RKO (cell line): Measurements from ENCODE around the gene IFI35.
"Not testable (repeated sequence)": the region's sequence is repeated elsewhere in the genome, so short reads cannot be mapped to it uniquely, and the experiment has no call there.

Source experiments
- DNase-seq: peaks from one replicate; pipeline ENCODE4 v3.0.0-alpha.2; 2016; ENCODE audit warnings: low spot score

The IFI35 gene

GRCh38 chr17:43024407-43025289 is 18.1 kb downstream of the IFI35 start, which contains the start of gene RND2:
TSS of gene RND2 (plus strand) at chr17:43025231. CDS start at chr17:43025348, 117 bp downstream.
- DNase-seq = peak; percentile 98

GRCh38 chr17:43025290-43025657 is 18.7 kb downstream of the IFI35 start:
- DNase-seq = no peak

- DNase-seq = no peak
Observed at GRCh38 chr17:43025766-43026537, 19.4 kb downstream of the IFI35 start.

DNA sequence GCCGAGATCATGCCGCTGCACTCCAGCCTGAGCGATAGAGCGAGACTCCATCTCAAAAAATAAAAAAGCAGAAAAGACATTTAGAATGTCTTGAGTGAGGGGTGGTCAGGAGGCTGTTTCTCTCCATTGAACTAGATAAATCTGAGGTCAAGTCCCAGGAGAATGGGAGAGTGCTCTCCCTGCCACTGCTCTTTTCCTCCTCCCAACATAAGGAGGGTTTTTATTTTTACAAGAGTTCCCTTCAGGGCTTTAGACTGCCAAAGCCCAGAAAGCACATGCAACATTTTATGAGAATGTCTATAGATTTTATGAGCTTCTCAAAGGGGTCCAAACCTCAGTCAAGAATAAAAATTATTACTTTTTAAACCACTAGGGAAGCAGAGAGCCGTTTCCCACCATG is 20.0 kb downstream of the IFI35 start:
- no peak for DNase-seq

DNA sequence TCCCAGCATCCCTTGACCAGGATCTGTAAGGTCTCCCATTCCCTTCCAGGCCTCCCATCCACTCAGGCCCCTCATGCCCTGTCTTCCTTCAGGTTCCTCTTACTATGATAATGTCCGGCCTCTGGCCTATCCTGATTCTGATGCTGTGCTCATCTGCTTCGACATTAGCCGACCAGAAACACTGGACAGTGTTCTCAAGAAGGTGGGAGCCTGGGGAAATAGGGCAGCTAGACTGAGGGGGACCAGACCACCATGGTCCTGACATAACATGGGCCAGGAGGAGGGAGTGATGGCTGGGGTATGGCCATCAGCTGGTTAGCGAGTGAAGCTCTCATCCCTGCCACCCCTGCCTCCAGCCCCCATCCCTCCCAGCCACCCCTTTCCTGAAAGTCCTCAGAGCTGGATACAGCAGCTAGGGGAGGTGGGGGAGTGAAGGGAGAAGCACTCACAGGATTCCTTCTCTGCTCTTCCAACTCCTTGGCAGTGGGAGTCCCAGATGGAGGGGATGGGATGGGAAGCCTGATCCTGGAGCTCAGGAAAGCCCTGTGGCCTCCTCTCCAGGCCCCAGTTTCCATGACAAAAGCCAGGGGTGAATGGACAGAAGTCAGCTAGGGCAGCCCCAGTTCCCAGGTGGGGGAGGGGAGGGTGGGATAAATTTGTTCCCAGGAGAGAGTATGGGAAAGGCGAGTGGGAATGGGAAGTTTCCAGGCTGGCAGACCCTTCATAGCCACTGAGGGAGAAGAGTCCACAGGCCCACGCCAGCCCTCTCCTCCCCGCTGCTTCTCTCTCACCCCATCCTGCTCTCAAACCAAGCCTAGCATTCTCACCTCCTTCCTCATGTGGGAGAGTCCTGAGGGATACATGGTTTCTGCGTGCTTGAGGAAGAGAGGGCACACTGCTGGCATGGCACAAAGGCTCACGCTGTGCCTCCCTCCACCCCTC is 20.8 kb downstream of the IFI35 start:
- no peak for DNase-seq

DNA sequence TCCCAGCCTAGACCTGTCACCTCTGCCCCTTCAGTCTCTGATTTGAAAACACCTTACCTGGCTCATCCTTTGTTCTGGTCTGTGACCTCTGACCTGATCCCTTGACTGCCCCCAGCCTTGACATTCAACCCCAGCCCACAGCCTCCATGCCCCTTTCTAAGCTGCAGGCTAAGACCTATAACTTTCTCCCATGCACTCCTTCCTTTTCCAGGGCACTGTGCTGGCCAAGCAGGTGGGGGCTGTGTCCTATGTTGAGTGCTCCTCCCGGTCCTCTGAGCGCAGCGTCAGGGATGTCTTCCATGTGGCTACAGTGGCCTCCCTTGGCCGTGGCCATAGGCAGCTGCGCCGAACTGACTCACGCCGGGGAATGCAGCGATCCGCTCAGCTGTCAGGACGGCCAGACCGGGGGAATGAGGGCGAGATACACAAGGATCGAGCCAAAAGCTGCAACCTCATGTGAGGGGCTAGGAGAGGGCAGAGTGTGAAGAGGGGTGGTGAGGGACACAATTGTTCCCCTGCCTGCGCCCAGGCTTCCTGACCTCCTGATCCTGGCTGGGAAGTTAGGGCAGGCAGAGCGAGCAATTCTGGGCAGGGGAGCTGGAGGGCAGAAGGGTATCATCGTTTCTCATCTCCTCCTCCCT is 21.8 kb downstream of the IFI35 start:
- no peak for DNase-seq

DNA sequence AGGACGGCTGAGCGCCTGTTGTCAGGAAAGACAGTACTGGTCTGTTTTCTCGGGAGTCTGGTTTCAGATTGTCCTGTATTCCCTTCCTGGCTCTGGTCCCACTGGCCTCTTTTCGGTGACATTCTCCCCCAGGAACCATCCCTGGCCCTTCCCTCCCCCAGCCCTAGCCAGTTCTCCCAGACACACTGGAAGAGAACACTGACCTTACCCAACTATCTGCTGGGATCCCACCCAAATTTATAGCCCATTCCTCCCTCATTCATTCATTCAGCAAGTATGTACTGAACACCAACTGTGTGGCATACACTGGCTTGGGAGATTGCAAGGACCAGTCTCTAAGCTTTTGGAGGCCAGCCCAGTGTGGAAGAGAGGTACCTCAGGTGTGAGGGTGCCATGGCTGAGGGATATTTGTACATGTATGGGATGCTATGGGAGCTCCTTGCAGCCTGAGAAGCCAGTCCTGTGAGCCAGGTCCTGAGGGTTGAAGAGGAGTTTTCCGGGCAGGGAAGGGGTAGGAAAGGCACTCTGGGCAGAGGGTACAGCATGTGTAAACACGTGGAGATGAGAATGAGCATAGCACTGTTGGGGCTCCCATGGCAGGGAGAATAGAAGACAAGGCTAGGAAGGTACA is 23.7 kb downstream of the IFI35 start:
- no peak for DNase-seq

GRCh38 chr17:43031666-43032065 is 25.1 kb downstream of the IFI35 start:
- DNase-seq = no peak

GRCh38 chr17:43033948-43034881 is 27.6 kb downstream of the IFI35 start:
- DNase-seq = no peak

- no peak for DNase-seq
Observed at GRCh38 chr17:43034894-43035293, 28.3 kb downstream of the IFI35 start.

DNA sequence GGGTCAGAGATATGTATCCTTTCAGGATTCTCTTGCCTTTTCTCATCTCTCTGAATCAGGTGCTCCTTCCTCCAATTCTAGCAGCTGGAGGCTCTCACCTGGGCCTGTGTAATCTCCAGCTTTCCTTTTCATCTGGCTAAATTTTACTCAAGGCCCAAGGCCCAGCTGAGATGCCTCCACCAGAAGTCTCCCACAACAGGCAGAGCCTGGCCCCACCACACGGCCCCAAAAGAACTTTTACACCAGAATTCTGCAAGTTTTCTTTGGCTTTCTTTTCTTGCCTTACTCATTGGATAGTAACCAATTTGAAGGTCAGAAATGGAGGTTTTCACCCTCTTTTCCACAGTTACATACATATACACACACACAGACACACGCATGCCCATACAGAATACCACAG is 33.1 kb downstream of the IFI35 start:
- DNase-seq = no peak

- no peak for DNase-seq
Observed at GRCh38 chr17:43040655-43041054, 34.1 kb downstream of the IFI35 start.

DNA sequence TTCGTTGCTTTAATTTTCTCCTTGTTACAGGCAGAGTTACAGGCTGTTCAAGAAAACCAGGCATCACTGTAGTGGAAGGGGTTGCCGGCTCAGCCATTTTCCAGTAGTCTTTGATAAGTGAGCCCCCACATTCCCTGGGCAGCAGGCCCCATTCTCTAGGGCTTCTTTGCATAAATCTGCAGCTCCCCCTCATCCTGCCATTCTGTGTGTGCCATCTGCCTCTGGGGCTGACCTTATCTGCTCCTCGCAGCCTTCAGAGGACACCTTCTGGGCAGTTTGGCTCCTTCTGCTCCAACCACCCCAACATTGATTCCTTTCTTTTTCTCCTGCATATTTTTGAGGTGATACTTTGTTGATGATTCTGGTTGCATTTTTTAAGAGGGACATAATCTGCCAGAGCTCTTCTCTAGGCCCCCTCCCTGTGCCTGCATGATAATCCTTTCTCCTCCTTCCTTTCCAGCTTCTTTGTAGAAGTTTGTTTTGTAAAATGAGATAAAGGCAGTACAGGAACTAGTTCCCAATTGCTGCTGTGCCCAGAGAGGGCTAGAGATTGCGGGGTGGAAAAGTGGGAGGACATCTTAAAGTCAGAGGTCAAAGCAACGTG is 35.5 kb downstream of the IFI35 start:
- no peak for DNase-seq

- DNase-seq = no peak
Observed at GRCh38 chr17:43043307-43043706, 36.7 kb downstream of the IFI35 start.

- no peak for DNase-seq
Observed at GRCh38 chr17:43044024-43044423, 37.4 kb downstream of the IFI35 start.

GRCh38 chr17:43051969-43052368 is 45.4 kb downstream of the IFI35 start:
- DNase-seq = no peak

DNA sequence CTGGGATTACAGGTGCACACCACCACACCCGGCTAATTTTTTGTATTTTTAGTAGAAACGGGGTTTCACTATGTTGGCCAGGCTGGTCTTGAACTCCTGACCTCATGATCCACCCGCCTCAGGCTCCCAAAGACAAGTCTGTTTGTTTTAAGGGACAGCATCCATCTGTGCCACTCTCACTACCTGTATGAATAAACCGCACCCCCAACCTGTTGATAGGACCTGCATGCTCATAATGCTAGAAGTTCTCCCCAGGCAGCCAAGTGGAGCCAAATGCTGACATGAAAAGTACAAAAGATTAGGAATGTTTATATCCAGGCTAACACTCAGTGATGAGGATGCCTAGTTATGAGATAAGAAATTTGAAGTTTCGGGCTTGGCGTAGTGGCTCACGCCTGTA is 46.4 kb downstream of the IFI35 start:
- DNase-seq = not testable (repeated sequence)

DNA sequence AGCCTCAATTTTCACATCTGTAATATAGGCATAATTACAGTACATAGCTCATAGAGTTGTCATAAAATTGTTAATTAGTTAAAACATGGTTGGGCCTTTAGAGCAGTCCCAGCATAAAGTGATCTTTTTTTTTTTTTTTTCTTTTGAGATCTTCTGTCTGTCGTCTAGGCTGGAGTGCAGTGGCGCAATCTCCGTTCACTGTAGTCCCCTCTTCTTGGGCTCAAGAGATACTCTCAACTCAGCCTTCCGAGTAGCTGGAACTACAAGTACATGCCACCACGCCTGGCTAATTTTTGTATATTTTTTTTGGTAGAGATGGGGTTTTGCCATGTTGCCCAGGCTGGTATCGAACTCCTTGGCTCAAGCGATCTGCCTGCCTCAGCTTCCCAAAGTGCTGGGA is 49.5 kb downstream of the IFI35 start:
- DNase-seq = no peak

GRCh38 chr17:43062984-43063638 is 56.5 kb downstream of the IFI35 start:
- DNase-seq = no peak
